ENCODE results near the gene NABP1.

Gene NABP1

GRCh38 chr2:191680639-191681038 lies 2.7 kb downstream of the NABP1 start:
- no peak for DNase-seq (ENCODE audit: low read depth)

GRCh38 chr2:191682126-191682525 lies 4.2 kb downstream of the NABP1 start:
- DNase-seq (ENCODE audit: low read depth) = no peak

- no peak for DNase-seq (ENCODE audit: low read depth)
Observed at GRCh38 chr2:191686066-191686465, 8.1 kb downstream of the NABP1 start.

- DNase-seq (ENCODE audit: low read depth) = no peak
Observed at GRCh38 chr2:191686729-191687128, 8.8 kb downstream of the NABP1 start.

GRCh38 chr2:191687867-191688266 lies 9.9 kb downstream of the NABP1 start:
- no peak for DNase-seq (ENCODE audit: low read depth)

GRCh38 chr2:191688934-191689695 lies 11.2 kb downstream of the NABP1 start:
- no peak for DNase-seq (ENCODE audit: low read depth)

GRCh38 chr2:191690327-191690726 lies 12.4 kb downstream of the NABP1 start:
- DNase-seq (ENCODE audit: low read depth) = no peak

- no peak for DNase-seq (ENCODE audit: low read depth)
Observed at GRCh38 chr2:191691016-191691735, 13.2 kb downstream of the NABP1 start.

- DNase-seq (ENCODE audit: low read depth) = no peak
Observed at GRCh38 chr2:191691898-191692297, 14.0 kb downstream of the NABP1 start.

GRCh38 chr2:191692502-191693115 lies 14.7 kb downstream of the NABP1 start:
- no peak for DNase-seq (ENCODE audit: low read depth)

GRCh38 chr2:191693166-191693565 lies 15.2 kb downstream of the NABP1 start:
- no peak for DNase-seq (ENCODE audit: low read depth)

GRCh38 chr2:191693778-191694177 lies 15.8 kb downstream of the NABP1 start:
- no peak for DNase-seq (ENCODE audit: low read depth)

- DNase-seq (ENCODE audit: low read depth) = no peak
Observed at GRCh38 chr2:191696001-191696400, 18.1 kb downstream of the NABP1 start.

- no peak for DNase-seq (ENCODE audit: low read depth)
Observed at GRCh38 chr2:191696966-191697365, 19.0 kb downstream of the NABP1 start.

- DNase-seq (ENCODE audit: low read depth) = no peak
Observed at GRCh38 chr2:191697870-191698269, 19.9 kb downstream of the NABP1 start.

- no peak for DNase-seq (ENCODE audit: low read depth)
Observed at GRCh38 chr2:191699341-191699945, 21.5 kb downstream of the NABP1 start.

- DNase-seq (ENCODE audit: low read depth) = no peak
Observed at GRCh38 chr2:191701029-191701428, 23.1 kb downstream of the NABP1 start.

GRCh38 chr2:191701696-191702095 lies 23.8 kb downstream of the NABP1 start:
- no peak for DNase-seq (ENCODE audit: low read depth)

- DNase-seq (ENCODE audit: low read depth) = no peak
Observed at GRCh38 chr2:191703079-191703725, 25.3 kb downstream of the NABP1 start.

GRCh38 chr2:191705084-191705483 lies 27.1 kb downstream of the NABP1 start:
- no peak for DNase-seq (ENCODE audit: low read depth)

- no peak for DNase-seq (ENCODE audit: low read depth)
Observed at GRCh38 chr2:191705701-191706100, 27.8 kb downstream of the NABP1 start.

GRCh38 chr2:191706791-191707190 lies 28.9 kb downstream of the NABP1 start:
- DNase-seq (ENCODE audit: low read depth) = no peak

All from stimulated activated CD8-positive, alpha-beta memory T cell treated with anti-CD3 and anti-CD28 coated beads, Interleukin-15, amount 100 ng/mL, for 24 hours (primary cell).